Heart right ventricle (tissue), 16 donors: Measurements from ENCODE around the gene CSKMT. TPM values are rescaled to one million over a fixed set of nuclear protein-coding genes. Genes with fewer than 3 reads are reported as not detected.
"Not testable (repeated sequence)": the region's sequence is repeated elsewhere in the genome, so short reads cannot be mapped to it uniquely, and the experiment has no call there.

Experiments
- ATAC-seq, 8 donors: fragments of 200-7000 bp; cut with Tn5 transposase; one replicate each; pipeline ENCODE4 v1.9.1; 2020; ENCODE audit warnings: mild to moderate bottlenecking in 8 of 8, moderate library complexity in 8 of 8, moderate number of reproducible peaks in 1 of 8
- DNase-seq, 2 donors: peaks; one replicate each; pipeline ENCODE4 v3.0.0-alpha.2; 2020
- H3K27ac ChIP-seq, 10 donors: fragments of 200-600 bp; sonication (generic) in 2 of 10; one replicate each; pipeline versions ENCODE4 v1.5.0 to v1.8.0; 2020 to 2022; ENCODE audit warnings: mild to moderate bottlenecking in 3 of 10
- H3K27me3 ChIP-seq, 7 donors: fragments of 200-600 bp; one replicate each; pipeline ENCODE4 v1.8.0; 2021 to 2022; ENCODE audit warnings: mild to moderate bottlenecking in 2 of 7
- H3K36me3 ChIP-seq, 9 donors: fragments of 200-600 bp; sonication (generic) in 1 of 9; one replicate each; pipeline versions ENCODE4 v1.5.0 to v1.8.0; 2020 to 2022; ENCODE audit warnings: mild to moderate bottlenecking in 2 of 9
- H3K4me1 ChIP-seq, 9 donors: fragments of 200-600 bp; sonication (generic) in 1 of 9; one replicate each; pipeline versions ENCODE4 v1.5.0 to v1.8.0; 2020 to 2022; ENCODE audit warnings: mild to moderate bottlenecking in 4 of 9
- H3K4me3 ChIP-seq, 10 donors: fragments of 200-600 bp; sonication (generic) in 2 of 10; one replicate each; pipeline versions ENCODE4 v1.5.0 to v1.8.0; 2020 to 2022; ENCODE audit warnings: mild to moderate bottlenecking in 7 of 10, moderate library complexity in 2 of 10
- H3K9me3 ChIP-seq, 11 donors: fragments of 200-600 bp in 10 of 11; sonication (generic) in 2 of 11; one replicate each; pipeline versions ENCODE4 v1.5.0 to v1.8.0; 2013 to 2022; ENCODE audit warnings: mild to moderate bottlenecking in 2 of 11, control low read depth in 1 of 11, moderate library complexity in 1 of 11
- WGBS, 2 donors: extraction: QIAGEN DNeasy Blood & Tissue Kit; methylation state at CpG; one replicate each; pipeline ENCODE4 v1.1.7; 2013; ENCODE audit warnings: inconsistent platforms in 1 of 2; 5-methylcytosine and 5-hydroxymethylcytosine counted together
- intact Hi-C, 10 donors: fragments of 100-400 bp; cut with DNase I; formaldehyde crosslinking; loops; one replicate each; pipeline versions ENCODE4 v1.11.1 to v1.14.2; 2022
- polyA plus RNA-seq, 2 donors: library from polyadenylated mRNA; stranded (reverse); fragments of 200-250 nt; gene quantifications; one replicate each; pipeline ENCODE4 v1.2.3, GENCODE V29; 2013
- total RNA-seq, 10 donors: library from RNA; stranded (reverse); fragmentation: NEBNext Ultra II Directional in 3 of 10; extraction: Animal tissue kit (Norgen Biotek cat#: 25700) in 3 of 10; gene quantifications; one replicate each; pipeline versions ENCODE4 v1.2.1 to v1.2.4, GENCODE V29; 2021 to 2023
- TF ChIP-seq, protein P1 (sequence below), 9 donors: fragments of 200-600 bp; sonication (generic) in 2 of 9; IDR thresholded peaks; one replicate each; pipeline versions ENCODE4 v1.5.0 to v1.8.0; 2021 to 2022; ENCODE audit warnings: antibody characterized with exemption in 9 of 9, mild to moderate bottlenecking in 5 of 9, moderate library complexity in 1 of 9
- donor health status: Arrhythmogenic right ventricular cardiomyopathy.
- donor health status: ischemic (EF 13 %, LVEDD 7.1; RV severe dilation, severe dysfunction).
- donor health status: healthy with polysubstance abuse.
- donor health status: DM: no; HTN: yes; CAD: no.
- donor health status: DM: no; HTN: no; CAD: no.
- donor health status: ischemic (EF 25% LVEDD 6.9; RV normal size, moderate dysfunction).
- donor health status: ischemic (EF 25% LVEDD 5.7; RV mildly dilated, moderate dysfunction).
- donor health status: healthy.
- donor health status: DM: yes; HTN: yes; CAD: no.
- donor health status: Ischemic cardiomyopathy.
- donor health status: ischemic (EF 35%, LVEDD 5.7; RV mildly dilated, moderate dysfunction).
- donor health status: nonischemic (EF 11% LVEDD 7.7; RV severe dilation, severe dysfunction).
- donor health status: DM: yes; HTN: yes; CAD: no.
- donor health status: PGD.
- donor health status: ischemic (EF 29% LVEDD 5.4; RV normal size, mild dysfunction).
- donor health status: nonischemic (EF 23%, LVEDD 6.1; RV moderate dilation, normal function).

Gene CSKMT
- total and polyA plus RNA-seq, 12 donors: 2.4 to 15.7 (median 4.6) TPM

DNA sequence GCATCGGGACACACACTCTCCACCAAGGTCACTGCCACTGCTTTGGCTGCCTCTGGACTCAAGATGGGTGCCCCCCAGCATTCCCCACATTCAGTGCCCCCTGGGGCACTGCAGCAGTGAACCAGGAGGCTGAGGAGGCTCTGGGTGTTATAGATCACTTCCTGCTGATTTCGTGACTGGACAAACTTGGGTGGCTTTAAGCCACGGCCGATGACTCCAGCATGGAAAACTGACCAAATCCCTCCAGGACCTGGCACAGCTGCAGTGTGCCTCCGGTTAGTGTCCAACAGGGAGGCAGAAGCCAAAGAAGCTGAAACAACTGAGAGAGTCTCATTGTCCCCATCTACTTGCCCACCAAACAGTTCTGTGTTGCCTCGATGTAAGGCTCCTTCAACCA lies 17.5 kb upstream of the CSKMT start:
- peaks cover 12 to 42% (median 39%) of the 10 kb centered on the region in 9 donors for H3K4me1 ChIP-seq
- WGBS, 2 donors: 88 to 92% methylated on average over 6 of the region's 6 CpGs

DNA sequence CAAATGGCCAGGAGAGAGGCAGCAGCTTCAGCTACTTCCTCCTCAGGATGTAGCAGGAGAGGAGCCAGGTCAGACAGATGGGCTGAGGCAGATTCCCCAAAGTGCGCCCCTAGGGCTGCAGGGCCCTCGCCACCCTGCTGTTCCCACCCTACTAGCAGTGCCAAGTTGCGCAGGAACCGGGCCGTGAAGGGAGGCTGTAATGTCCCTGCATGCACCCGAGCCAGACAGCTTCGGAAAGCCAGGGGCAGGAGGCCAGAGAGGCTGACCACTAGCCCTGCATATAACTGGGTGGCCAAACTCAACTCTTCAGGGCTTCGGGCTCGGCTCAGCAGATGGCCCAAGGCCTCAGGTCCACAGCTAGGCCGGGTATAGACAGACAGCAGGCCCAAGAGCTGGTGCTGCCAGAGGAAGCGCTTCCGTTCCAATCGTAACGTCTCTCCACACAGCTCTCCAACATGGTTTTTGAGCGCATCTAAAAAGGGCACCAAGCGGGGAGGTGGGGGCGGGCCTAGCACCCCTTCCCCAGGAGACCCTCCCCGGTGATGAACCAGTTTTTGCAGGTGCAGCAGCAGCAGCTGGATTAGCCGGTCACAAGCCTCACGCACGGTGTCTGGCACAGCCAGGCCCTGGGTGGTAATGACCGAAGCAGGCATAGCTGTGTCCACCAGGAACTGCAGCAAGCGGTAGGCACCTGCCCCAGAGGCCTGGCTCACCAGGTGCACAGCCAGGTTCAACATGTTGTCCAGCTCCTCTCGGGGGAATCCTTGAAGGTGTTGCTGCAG lies 16.7 kb upstream of the CSKMT start:
- no peak overlapping the region for H3K27ac ChIP-seq
- TF ChIP-seq, protein P1, sequence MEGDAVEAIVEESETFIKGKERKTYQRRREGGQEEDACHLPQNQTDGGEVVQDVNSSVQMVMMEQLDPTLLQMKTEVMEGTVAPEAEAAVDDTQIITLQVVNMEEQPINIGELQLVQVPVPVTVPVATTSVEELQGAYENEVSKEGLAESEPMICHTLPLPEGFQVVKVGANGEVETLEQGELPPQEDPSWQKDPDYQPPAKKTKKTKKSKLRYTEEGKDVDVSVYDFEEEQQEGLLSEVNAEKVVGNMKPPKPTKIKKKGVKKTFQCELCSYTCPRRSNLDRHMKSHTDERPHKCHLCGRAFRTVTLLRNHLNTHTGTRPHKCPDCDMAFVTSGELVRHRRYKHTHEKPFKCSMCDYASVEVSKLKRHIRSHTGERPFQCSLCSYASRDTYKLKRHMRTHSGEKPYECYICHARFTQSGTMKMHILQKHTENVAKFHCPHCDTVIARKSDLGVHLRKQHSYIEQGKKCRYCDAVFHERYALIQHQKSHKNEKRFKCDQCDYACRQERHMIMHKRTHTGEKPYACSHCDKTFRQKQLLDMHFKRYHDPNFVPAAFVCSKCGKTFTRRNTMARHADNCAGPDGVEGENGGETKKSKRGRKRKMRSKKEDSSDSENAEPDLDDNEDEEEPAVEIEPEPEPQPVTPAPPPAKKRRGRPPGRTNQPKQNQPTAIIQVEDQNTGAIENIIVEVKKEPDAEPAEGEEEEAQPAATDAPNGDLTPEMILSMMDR (IDR thresholded peaks at IDR 0.05): no peak
- 92 to 94% methylated on average over 24 of the region's 24 CpGs for WGBS, 2 donors
- H3K36me3 ChIP-seq: peaks cover 0 to 49% (median 20%) of the 10 kb centered on the region in 9 donors
- no peak for DNase-seq
- no peaks in the 10 kb centered on the region for H3K27me3 ChIP-seq
- H3K9me3 ChIP-seq: no peaks in the 10 kb centered on the region
- no peak for ATAC-seq
- peaks cover 12 to 44% (median 40%) of the 10 kb centered on the region in 9 donors for H3K4me1 ChIP-seq
- H3K4me3 ChIP-seq: no peak overlapping the region
- intact Hi-C loops: no loop called here

More for the DNA sequence above, 17.5 kb upstream of the CSKMT start:
- Histone ChIP-seq H3K9me3 (no peaks in the 10 kb centered on the region), H3K27ac (no peak overlapping the region), H3K36me3 (peaks cover 0 to 57% (median 27%) of the 10 kb centered on the region in 9 donors), H3K4me3 (no peak overlapping the region), H3K27me3 (no peaks in the 10 kb centered on the region)
- TF ChIP-seq, protein P1 (IDR thresholded peaks at IDR 0.05): no peak
- no peak for DNase-seq
- intact Hi-C loops: loop anchor here in 2 of 10 donors (2.0 kb wide), 1 partner anchor 25 kb away; no protein-coding TSS in a partner anchor
- no peak for ATAC-seq

DNA sequence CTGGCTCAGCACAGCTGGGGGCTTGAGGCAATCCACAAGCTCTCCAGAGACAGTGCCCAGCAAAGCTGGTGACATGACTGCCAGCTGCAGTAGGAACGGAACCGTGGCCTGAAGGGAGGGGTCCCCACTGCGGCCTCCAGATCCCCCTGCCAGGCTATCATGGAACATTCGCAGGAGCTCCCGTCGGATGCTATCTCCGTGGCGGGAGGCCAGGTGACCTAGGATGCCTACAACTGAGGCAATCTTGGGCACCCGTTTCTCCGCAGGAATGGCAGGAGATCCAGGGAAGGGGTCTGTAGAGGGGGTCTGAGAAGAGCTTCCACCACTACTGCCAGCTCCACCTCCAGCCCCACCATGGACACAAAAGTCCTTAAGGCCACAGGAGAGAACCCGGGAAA lies 16.1 kb upstream of the CSKMT start:
- WGBS, 2 donors: 82 to 85% methylated on average over 11 of the region's 11 CpGs
- ATAC-seq (no peak), DNase-seq (no peak)
- intact Hi-C loops: no loop called here
- Histone ChIP-seq H3K36me3 (peaks cover 0 to 43% (median 17%) of the 10 kb centered on the region in 9 donors), H3K4me3 (no peak overlapping the region), H3K9me3 (no peaks in the 10 kb centered on the region), H3K27me3 (no peaks in the 10 kb centered on the region), H3K4me1 (peaks cover 12 to 44% (median 40%) of the 10 kb centered on the region in 9 donors), H3K27ac (no peak overlapping the region)
- TF ChIP-seq, protein P1 (IDR thresholded peaks at IDR 0.05): no peak

DNA sequence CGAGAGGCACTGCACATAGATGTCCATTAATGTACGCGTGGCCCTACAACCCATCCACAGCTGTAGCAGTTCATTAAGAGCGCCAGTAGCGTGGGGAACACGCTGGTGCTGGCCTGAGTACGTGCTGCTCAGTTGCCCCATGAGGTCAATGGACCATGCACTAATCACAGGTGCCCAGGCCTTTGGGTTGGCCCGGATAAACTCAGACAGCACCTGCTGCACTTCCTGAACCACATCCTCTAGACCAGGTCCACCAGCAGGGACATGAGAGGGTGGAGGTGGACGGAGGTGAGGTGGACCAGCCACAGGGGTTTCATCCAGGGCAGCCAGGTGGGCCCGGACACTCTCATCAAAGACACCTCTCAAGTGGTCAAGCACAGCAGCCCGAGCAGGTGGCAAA lies 15.6 kb upstream of the CSKMT start:
- Histone ChIP-seq H3K27me3 (no peaks in the 10 kb centered on the region), H3K9me3 (no peaks in the 10 kb centered on the region), H3K4me1 (peaks cover 12 to 43% (median 37%) of the 10 kb centered on the region in 9 donors), H3K4me3 (no peak overlapping the region), H3K36me3 (peaks cover 0 to 38% (median 17%) of the 10 kb centered on the region in 9 donors), H3K27ac (no peak overlapping the region)
- TF ChIP-seq, protein P1 (IDR thresholded peaks at IDR 0.05): no peak
- 93 to 94% methylated on average over 11 of the region's 11 CpGs for WGBS, 2 donors
- ATAC-seq (no peak), DNase-seq (no peak)
- intact Hi-C loops: no loop called here

DNA sequence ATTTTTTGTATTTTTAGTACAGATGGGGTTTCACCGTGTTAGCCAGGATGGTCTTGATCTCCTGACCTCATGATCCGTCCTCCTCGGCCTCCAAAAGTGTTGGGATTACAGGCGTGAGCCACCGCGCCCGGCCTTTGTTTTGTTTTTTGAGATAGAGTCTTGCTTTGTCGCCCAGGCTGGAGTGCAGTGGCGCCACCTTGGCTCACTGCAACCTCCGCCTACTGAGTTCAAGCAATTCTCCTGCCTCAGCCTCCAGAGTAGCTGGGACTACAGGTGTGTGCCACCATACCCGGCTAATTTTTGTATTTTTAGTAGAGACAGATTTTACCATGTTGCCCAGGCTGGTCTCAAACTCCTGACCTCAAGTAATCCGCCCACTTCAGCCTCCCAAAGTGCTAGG lies 14.8 kb upstream of the CSKMT start:
- WGBS, 2 donors: 94 to 95% methylated on average over 12 of the region's 12 CpGs
- H3K9me3 ChIP-seq, DNase-seq, ATAC-seq, H3K27ac ChIP-seq, H3K27me3 ChIP-seq, H3K4me3 ChIP-seq: not testable (repeated sequence)
- Histone ChIP-seq H3K36me3 (peaks cover 0 to 36% (median 17%) of the 10 kb centered on the region in 9 donors), H3K4me1 (peaks cover 8 to 35% (median 29%) of the 10 kb centered on the region in 9 donors)
- intact Hi-C loops: loop anchor here in 1 of 10 donors (5.0 kb wide), 1 partner anchor 38 kb away; the partner anchor contains the start of genes EML3 and ROM1
